Thoracic aorta (tissue), 2 donors: ENCODE data around the gene TMPRSS9. TPM values are rescaled to one million over a fixed set of nuclear protein-coding genes. Genes with fewer than 3 reads are reported as not detected.

Experiments used
- ATAC-seq: fragments of 150-250 bp; one replicate; pipeline ENCODE4 v1.8.0; 2017; ENCODE audit warnings: low read depth; ENCODE audit not compliant: insufficient number of reproducible peaks, low FRiP score
- DNase-seq: peaks from one replicate; pipeline ENCODE4 v3.0.0-alpha.2; 2020; ENCODE audit warnings: low spot score
- H3K27ac ChIP-seq, 2 donors: fragments of 200-600 bp; sonication (generic); 1 replicate in 1 of 2; 2 replicates in 1 of 2; pipeline ENCODE4 v1.5.1; 2016; ENCODE audit warnings: mild to moderate bottlenecking in 2 of 2, moderate library complexity in 2 of 2
- H3K27me3 ChIP-seq: fragments of 200-600 bp; sonication (generic); replicated peaks from 2 replicates; pipeline ENCODE4 v1.6.0; 2016; ENCODE audit warnings: mild to moderate bottlenecking; ENCODE audit not compliant: insufficient read depth
- H3K36me3 ChIP-seq: fragments of 200-600 bp; sonication (generic); one replicate; pipeline ENCODE4 v1.5.1; 2016
- H3K4me1 ChIP-seq, 2 donors: fragments of 200-600 bp; sonication (generic); 1 replicate in 1 of 2; 2 replicates in 1 of 2; pipeline versions ENCODE4 v1.5.1 to v1.6.0; 2016; ENCODE audit warnings: low read depth in 2 of 2, mild to moderate bottlenecking in 1 of 2; ENCODE audit not compliant: control insufficient read depth in 1 of 2
- H3K4me3 ChIP-seq: fragments of 200-600 bp; sonication (generic); 2 replicates; pipeline ENCODE4 v1.5.1; 2016; ENCODE audit warnings: mild to moderate bottlenecking
- H3K9me3 ChIP-seq: fragments of 200-600 bp; sonication (generic); 2 replicates; pipeline ENCODE4 v1.5.1; 2016
- total RNA-seq, 2 donors: library from RNA; depleted of rRNA; stranded (reverse); fragments of >200 nt; gene quantifications; one replicate each; pipeline versions ENCODE4 v1.1.0 to v1.2.3, GENCODE V29; 2016
- TF ChIP-seq, protein P1 (sequence below): fragments of 200-600 bp; sonication (generic); IDR thresholded peaks from one replicate; pipeline ENCODE4 v1.5.1; 2019; ENCODE audit warnings: antibody characterized with exemption

The TMPRSS9 gene
- total RNA-seq, 2 donors from 2014 or later, result 0.42 to 0.54 TPM

DNA sequence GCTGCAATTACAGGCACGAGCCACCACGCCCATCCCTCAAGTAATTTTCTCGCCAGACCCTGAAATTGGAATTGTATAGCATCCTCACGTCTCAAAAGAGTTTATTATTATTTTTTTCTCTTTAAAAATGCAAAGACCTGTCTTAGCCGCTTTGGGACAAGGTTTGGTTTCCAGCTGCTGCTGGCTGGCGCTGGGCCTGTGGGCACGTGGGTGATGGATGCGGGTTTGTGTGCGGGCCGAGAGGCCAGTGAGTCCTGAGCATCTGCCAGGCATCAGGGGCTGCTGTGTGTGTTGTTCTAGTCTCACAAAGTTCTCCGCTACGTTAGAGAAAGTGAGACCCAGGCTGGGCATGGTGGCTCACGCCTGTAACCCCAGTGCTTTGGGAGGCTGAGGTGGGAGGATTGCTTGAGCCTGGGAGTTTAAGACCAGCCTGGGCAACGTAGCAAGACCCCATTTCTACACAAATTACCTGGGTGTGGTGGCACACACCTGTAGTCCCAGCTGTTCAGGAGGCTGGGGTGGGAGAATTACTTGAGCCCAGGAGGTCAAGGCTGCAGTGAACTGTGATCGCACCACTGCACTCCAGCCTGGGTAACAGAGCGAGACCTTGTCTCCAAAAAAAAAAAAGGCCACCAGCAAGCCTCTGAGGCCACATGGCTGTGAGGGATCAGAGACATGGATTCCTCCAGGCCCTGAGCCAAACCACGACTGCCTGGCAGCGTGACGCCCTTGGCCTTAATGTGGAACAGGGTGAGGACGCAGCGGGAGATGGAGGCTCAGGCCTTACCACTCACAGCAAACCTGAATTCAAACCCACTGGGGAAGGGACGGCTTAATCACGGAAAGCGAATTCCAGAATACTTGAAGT is 4.7 kb upstream of the TMPRSS9 start:
- no peak overlapping the region for H3K27ac ChIP-seq
- DNase-seq (no peak), ATAC-seq (no peak)
- H3K27me3 ChIP-seq, result no peaks in the 10 kb centered on the region
- TF ChIP-seq, protein P1, sequence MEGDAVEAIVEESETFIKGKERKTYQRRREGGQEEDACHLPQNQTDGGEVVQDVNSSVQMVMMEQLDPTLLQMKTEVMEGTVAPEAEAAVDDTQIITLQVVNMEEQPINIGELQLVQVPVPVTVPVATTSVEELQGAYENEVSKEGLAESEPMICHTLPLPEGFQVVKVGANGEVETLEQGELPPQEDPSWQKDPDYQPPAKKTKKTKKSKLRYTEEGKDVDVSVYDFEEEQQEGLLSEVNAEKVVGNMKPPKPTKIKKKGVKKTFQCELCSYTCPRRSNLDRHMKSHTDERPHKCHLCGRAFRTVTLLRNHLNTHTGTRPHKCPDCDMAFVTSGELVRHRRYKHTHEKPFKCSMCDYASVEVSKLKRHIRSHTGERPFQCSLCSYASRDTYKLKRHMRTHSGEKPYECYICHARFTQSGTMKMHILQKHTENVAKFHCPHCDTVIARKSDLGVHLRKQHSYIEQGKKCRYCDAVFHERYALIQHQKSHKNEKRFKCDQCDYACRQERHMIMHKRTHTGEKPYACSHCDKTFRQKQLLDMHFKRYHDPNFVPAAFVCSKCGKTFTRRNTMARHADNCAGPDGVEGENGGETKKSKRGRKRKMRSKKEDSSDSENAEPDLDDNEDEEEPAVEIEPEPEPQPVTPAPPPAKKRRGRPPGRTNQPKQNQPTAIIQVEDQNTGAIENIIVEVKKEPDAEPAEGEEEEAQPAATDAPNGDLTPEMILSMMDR, result no peak
- H3K36me3 ChIP-seq, result peaks cover 6% of the 10 kb centered on the region
- H3K4me1 ChIP-seq, result no peaks in the 10 kb centered on the region
- H3K9me3 ChIP-seq, result no peaks in the 10 kb centered on the region
- no peak overlapping the region for H3K4me3 ChIP-seq

DNA sequence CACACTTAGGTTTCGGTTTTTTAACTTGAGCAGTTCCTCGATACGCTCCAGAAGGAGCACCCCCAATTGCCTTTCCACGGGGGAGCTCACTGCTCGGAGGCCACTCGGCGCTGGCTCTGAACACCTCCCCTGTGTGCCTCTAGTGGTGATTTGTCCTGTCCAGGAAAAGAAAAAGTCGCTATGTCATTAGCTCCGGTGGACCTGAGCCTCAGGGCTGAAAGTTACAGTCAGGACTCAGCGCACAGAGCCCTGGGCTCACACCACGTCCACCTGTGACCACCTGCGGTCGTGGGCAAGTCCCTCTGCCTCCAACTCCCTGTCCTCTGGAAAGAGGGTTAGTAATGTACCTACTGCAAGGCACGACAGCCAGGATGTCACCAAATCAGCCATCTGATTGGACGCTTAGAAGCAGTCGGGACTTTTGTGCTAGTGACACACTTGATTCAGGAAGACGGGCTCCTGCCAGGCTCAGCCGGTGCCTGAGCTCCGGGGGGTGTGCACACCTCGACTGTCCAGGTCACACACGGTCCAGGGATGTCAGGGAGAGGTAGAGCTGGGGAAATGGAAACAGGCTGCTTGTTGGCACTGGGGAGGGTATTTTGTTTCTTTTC is 3.9 kb upstream of the TMPRSS9 start:
- Histone ChIP-seq H3K4me1 (no peaks in the 10 kb centered on the region), H3K27ac (no peak overlapping the region), H3K9me3 (no peaks in the 10 kb centered on the region), H3K4me3 (no peak overlapping the region), H3K36me3 (peaks cover 3% of the 10 kb centered on the region), H3K27me3 (no peaks in the 10 kb centered on the region)
- TF ChIP-seq, protein P1, result no peak
- DNase-seq (no peak), ATAC-seq (no peak)

DNA sequence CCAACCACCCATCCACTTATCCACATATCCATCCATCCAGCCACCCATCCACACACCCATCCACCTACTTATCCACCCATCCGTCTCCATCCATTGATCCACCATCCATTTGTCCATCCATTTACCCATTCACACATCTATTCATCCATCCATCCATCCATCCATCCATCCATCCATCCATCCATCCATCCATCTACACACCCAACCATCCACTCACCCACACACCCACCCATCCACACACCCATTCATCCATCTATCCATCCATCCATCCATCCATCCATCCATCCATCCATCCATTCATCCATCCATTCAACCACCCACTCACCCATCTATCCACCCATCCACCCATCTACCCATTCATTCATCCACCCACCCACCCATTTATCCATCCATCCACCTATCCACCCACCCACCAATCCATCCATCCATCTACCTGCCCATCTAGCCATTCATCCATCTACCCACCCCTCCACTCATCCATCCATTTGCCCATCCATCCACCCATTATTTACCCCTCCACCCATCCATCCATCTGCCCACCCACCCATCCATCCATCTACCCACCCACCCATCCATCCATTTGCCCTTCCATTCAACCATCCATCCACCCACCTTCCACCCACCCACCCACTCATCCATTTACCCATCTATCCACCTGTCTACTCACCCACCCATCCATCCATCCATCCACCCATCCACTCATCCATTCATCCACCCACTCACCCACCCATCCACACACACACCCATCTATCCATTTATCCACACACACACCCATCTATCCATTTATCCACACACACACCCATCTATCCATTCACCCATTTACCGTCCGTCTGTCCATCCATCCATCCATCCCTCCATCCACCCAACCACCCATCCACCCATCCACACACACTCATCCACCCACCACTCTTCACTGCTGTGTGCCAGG is 2.5 kb upstream of the TMPRSS9 start:
- no peak overlapping the region for H3K4me3 ChIP-seq
- DNase-seq (no peak), ATAC-seq (no peak)
- H3K4me1 ChIP-seq, result no peaks in the 10 kb centered on the region
- H3K9me3 ChIP-seq, result no peaks in the 10 kb centered on the region
- no peaks in the 10 kb centered on the region for H3K27me3 ChIP-seq
- TF ChIP-seq, protein P1, result no peak
- no peak overlapping the region for H3K27ac ChIP-seq
- H3K36me3 ChIP-seq, result peaks cover 3% of the 10 kb centered on the region

DNA sequence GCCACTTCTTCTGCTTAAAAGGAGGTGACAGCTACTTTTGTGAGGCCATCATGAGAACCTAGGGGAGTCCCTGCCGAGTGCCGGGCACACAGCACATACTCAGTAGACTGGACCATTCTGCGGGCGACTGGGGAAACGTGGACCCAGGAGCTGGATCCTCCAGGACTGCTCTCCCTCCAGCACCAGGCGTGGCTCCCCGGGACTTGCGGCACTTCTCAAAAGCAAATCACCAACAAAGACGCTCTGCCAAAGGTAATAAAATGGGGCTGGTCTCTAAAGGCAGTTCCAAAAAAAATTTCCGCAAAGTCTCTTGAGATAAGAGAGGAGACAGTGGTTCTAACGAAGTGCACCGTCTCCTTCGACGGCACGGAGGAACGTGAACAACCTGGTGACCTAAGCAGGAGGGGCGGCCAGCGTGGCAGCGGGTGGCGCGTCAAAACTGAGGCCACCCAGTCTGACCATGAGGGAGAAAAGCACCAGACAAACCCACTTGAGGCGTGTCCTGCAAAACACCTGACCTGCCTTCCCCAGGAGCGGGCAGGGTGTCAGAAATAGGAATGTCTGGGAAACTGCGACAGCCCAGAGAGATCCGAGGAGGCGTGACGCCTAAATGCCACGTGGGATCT is 1.4 kb upstream of the TMPRSS9 start:
- Histone ChIP-seq H3K9me3 (no peaks in the 10 kb centered on the region), H3K4me1 (no peaks in the 10 kb centered on the region), H3K36me3 (no peaks in the 10 kb centered on the region), H3K27me3 (no peaks in the 10 kb centered on the region), H3K4me3 (no peak overlapping the region), H3K27ac (no peak overlapping the region)
- ATAC-seq, result no peak
- DNase-seq, result no peak
- TF ChIP-seq, protein P1, result no peak
